HG02571 (cell line): ENCODE results near the gene DRD3.

Experiments used
- ATAC-seq: cut with Tn5 transposase; IDR thresholded peaks from one replicate; pipeline ENCODE4 v1.9.1; 2021; ENCODE audit warnings: mild to moderate bottlenecking, moderate library complexity; ENCODE audit not compliant: unreplicated experiment

Gene DRD3

DNA sequence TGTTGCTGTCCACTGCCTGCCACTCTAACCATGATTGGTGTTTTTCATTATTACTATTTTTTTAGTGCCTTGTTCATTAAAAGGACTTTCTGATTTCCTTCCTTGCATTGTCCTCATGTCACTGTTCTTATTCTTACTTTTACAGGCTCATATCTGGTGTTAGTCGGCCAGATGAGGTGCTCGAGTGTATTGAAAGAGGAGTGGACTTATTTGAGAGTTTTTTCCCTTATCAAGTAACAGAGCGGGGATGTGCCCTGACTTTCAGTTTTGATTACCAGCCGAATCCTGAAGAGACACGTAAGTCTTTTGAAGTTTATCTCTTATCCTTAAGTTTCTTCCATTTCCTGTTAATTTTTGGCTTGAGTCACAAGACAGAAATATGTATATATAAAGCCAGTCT lies 99.1 kb downstream of the DRD3 start:
- ATAC-seq: no peak

- ATAC-seq: no peak
Observed at GRCh38 chr3:114078126-114078525, 100.7 kb downstream of the DRD3 start.
